Skin of body (tissue), 2 donors: ENCODE data around the gene VSTM2L. TPM values are rescaled to one million over a fixed set of nuclear protein-coding genes. Genes with fewer than 3 reads are reported as not detected.

Source experiments
- DNase-seq: peaks from one replicate; lab custom pipeline; 2025; lab: John Stamatoyannopoulos, UW
- total RNA-seq: library from RNA; depleted of rRNA; stranded (reverse); fragments of >200 nt; gene quantifications from one replicate; pipeline ENCODE4 v1.2.3, GENCODE V29; 2014

VSTM2L gene
- total RNA-seq, 1 donor from 2014 or later, result 4.1 TPM

- DNase-seq, result no peak
Measured at GRCh38 chr20:37917461-37917860, 14.5 kb downstream of the VSTM2L start.

GRCh38 chr20:37918035-37918434 is 15.1 kb downstream of the VSTM2L start:
- DNase-seq, result no peak

GRCh38 chr20:37919389-37920040 is 16.6 kb downstream of the VSTM2L start:
- no peak for DNase-seq

GRCh38 chr20:37920270-37920669 is 17.3 kb downstream of the VSTM2L start:
- DNase-seq, result no peak

- DNase-seq, result no peak
Measured at GRCh38 chr20:37920679-37921322, 17.9 kb downstream of the VSTM2L start.

GRCh38 chr20:37921341-37921929 is 18.5 kb downstream of the VSTM2L start:
- no peak for DNase-seq

GRCh38 chr20:37922016-37922415 is 19.1 kb downstream of the VSTM2L start:
- DNase-seq, result no peak

- DNase-seq, result no peak
Measured at GRCh38 chr20:37925265-37926165, 22.6 kb downstream of the VSTM2L start.

- no peak for DNase-seq
Measured at GRCh38 chr20:37926612-37927011, 23.7 kb downstream of the VSTM2L start.

- DNase-seq, result no peak
Measured at GRCh38 chr20:37927410-37928095, 24.6 kb downstream of the VSTM2L start.

- no peak for DNase-seq
Measured at GRCh38 chr20:37928996-37929682, 26.2 kb downstream of the VSTM2L start.

GRCh38 chr20:37929683-37930014 is 26.7 kb downstream of the VSTM2L start:
- DNase-seq, result no peak

- no peak for DNase-seq
Measured at GRCh38 chr20:37931153-37931922, 28.4 kb downstream of the VSTM2L start.

GRCh38 chr20:37932074-37932473 is 29.1 kb downstream of the VSTM2L start:
- DNase-seq, result no peak

GRCh38 chr20:37932919-37933318 is 30.0 kb downstream of the VSTM2L start:
- no peak for DNase-seq

GRCh38 chr20:37933786-37934633 is 31.1 kb downstream of the VSTM2L start:
- no peak for DNase-seq

GRCh38 chr20:37934634-37935375 is 31.9 kb downstream of the VSTM2L start:
- DNase-seq, result no peak

GRCh38 chr20:37935435-37935834 is 32.5 kb downstream of the VSTM2L start:
- DNase-seq, result no peak
